GM12892 (cell line): Measurements from ENCODE around the gene PID1.

Experiments used
- POLR2A ChIP-seq: IDR thresholded peaks from 2 replicates; pipeline ENCODE4 v1.6.1; 2011; ENCODE audit warnings: low read depth, low read length, control low read depth
- POLR2AphosphoS5 ChIP-seq: IDR thresholded peaks from 2 replicates; pipeline ENCODE4 v1.6.1; 2011; ENCODE audit warnings: low read depth, low read length, control low read depth
- TAF1 ChIP-seq: IDR thresholded peaks from 2 replicates; pipeline ENCODE4 v1.6.1; 2011; ENCODE audit warnings: low read depth, mild to moderate bottlenecking, control low read depth, low read length, borderline replicate concordance

- TF ChIP-seq POLR2A (no peak), POLR2AphosphoS5 (no peak), TAF1 (no peak)
Observed at GRCh38 chr2:229221641-229222040, 49.4 kb downstream of the PID1 start.
